ENCODE measurements around the gene FARP1. TPM values are rescaled to one million over a fixed set of nuclear protein-coding genes. Genes with fewer than 3 reads are reported as not detected.

Gene FARP1
- total RNA-seq, 6 experiments from 2014 or later: 44.9 to 104 (median 80.0) TPM

DNA sequence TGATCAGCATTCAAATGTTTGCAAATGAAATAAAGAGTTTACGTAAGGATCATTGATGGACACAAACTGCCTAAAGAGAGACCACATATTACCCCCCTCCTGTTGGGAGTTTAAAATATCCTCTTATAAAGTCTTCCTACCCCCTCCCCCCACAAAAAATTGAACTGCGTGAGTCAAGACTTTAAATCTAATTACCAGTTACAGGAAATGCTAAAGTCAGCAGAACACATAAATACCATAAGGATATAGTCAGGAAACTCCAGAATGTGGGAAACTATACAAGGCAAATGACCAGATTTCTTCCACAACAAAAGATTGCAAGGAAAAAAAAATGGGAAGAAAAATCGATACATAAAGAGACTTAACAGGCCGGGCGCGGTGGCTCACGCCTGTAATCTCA, 44.4 kb upstream of the FARP1 start:
- no peak for TF ChIP-seq POLR2A (IDR thresholded peaks at IDR 0.05)
- TF ChIP-seq, protein P1, sequence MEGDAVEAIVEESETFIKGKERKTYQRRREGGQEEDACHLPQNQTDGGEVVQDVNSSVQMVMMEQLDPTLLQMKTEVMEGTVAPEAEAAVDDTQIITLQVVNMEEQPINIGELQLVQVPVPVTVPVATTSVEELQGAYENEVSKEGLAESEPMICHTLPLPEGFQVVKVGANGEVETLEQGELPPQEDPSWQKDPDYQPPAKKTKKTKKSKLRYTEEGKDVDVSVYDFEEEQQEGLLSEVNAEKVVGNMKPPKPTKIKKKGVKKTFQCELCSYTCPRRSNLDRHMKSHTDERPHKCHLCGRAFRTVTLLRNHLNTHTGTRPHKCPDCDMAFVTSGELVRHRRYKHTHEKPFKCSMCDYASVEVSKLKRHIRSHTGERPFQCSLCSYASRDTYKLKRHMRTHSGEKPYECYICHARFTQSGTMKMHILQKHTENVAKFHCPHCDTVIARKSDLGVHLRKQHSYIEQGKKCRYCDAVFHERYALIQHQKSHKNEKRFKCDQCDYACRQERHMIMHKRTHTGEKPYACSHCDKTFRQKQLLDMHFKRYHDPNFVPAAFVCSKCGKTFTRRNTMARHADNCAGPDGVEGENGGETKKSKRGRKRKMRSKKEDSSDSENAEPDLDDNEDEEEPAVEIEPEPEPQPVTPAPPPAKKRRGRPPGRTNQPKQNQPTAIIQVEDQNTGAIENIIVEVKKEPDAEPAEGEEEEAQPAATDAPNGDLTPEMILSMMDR (IDR thresholded peaks at IDR 0.05): no peak
- H3K4me3 ChIP-seq: no peak overlapping the region
- H3K27me3 ChIP-seq: no peaks in the 10 kb centered on the region
- DNase-seq (no peak), ATAC-seq (no peak)
- 90% methylated on average over 7 of the region's 7 CpGs for WGBS (ENCODE audit: insufficient coverage, low coverage, low lambda C conversion rate, missing lambda C conversion rate)
- H3K36me3 ChIP-seq: no peaks in the 10 kb centered on the region
- no peaks in the 10 kb centered on the region for H3K9me3 ChIP-seq
- H3K27ac ChIP-seq: no peak overlapping the region
- H3K4me1 ChIP-seq: no peaks in the 10 kb centered on the region
- intact Hi-C loops (cut with DNase I): no loop called here

DNA sequence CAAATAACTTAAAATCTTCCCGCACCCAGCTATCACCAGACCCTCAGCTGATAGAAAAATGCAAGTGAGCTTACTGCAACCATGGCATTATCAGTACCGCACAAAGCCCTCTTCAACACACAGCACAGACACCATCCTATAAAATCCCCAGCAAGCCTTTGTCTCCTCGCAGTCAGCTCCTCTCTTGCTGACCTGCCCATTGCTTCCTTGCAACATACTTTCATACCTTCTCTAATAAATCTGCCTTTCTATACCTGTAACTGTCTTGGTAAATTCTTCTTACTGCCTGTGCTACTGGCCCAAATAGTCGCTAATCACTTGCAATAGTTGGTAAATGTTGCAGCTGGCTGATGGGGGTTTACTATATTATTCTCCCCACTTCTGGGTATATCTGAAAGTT, 43.3 kb upstream of the FARP1 start:
- ATAC-seq (no peak), DNase-seq (no peak)
- H3K27me3 ChIP-seq: no peaks in the 10 kb centered on the region
- intact Hi-C loops (cut with DNase I): no loop called here
- WGBS (ENCODE audit: insufficient coverage, low coverage, low lambda C conversion rate, missing lambda C conversion rate): 90% methylated on average over 4 of the region's 4 CpGs
- H3K27ac ChIP-seq: no peak overlapping the region
- H3K9me3 ChIP-seq: no peaks in the 10 kb centered on the region
- no peak for TF ChIP-seq POLR2A (IDR thresholded peaks at IDR 0.05)
- H3K4me1 ChIP-seq: no peaks in the 10 kb centered on the region
- H3K36me3 ChIP-seq: no peaks in the 10 kb centered on the region
- no peak overlapping the region for H3K4me3 ChIP-seq

DNA sequence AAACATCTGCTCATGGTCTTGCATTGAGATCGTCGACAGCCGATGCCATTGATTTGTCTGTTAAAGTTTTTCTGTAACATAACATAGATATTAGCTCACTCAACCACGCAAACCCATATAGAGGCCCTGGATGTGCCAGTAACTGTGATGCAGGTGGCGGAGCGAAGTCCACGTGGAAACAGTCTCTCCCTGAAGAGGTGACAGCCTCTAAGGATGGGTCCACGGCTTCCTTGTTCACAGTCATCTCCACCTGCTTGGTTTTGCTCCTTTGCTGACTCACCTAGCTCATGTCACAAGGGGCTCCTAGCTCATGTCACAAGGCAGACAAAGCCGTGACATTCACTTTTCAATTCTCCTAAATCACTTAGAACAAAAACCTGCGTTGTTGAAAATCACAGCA, 42.4 kb upstream of the FARP1 start:
- H3K9me3 ChIP-seq: no peaks in the 10 kb centered on the region
- ATAC-seq (no peak), DNase-seq (no peak)
- TF ChIP-seq POLR2A (IDR thresholded peaks at IDR 0.05): no peak
- TF ChIP-seq, protein P1 (IDR thresholded peaks at IDR 0.05): no peak
- H3K4me1 ChIP-seq: no peaks in the 10 kb centered on the region
- H3K4me3 ChIP-seq: no peak overlapping the region
- no peaks in the 10 kb centered on the region for H3K36me3 ChIP-seq
- intact Hi-C loops (cut with DNase I): no loop called here
- 91% methylated on average over 6 of the region's 10 CpGs for WGBS (ENCODE audit: insufficient coverage, low coverage, low lambda C conversion rate, missing lambda C conversion rate)
- H3K27me3 ChIP-seq: no peaks in the 10 kb centered on the region
- no peak overlapping the region for H3K27ac ChIP-seq

DNA sequence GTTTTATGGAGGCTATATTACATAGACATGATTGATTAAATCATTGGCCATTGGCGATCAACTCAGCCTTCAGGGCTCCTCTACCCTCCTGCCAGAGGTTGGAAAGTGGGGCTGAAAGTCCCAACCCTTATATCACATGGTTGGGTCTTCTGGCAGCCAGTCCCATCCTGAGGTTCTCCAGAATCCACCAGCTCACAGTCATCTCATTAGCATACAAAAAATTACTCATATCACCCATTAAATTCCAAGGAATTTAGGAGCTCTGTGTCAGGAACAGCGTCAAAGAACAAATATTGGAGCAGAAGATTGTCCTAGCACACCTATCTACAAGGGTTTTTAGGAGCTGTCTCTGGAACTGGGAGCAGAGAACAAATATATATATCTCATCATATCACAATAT, 39.4 kb upstream of the FARP1 start:
- WGBS (ENCODE audit: insufficient coverage, low coverage, low lambda C conversion rate, missing lambda C conversion rate): 90% methylated on average over 2 of the region's 2 CpGs
- H3K27ac ChIP-seq: no peak overlapping the region
- ATAC-seq (no peak), DNase-seq (no peak)
- H3K4me3 ChIP-seq: no peak overlapping the region
- no peaks in the 10 kb centered on the region for H3K36me3 ChIP-seq
- intact Hi-C loops (cut with DNase I): no loop called here
- no peaks in the 10 kb centered on the region for H3K27me3 ChIP-seq
- no peak for TF ChIP-seq POLR2A (IDR thresholded peaks at IDR 0.05)
- TF ChIP-seq, protein P1 (IDR thresholded peaks at IDR 0.05): no peak
- no peaks in the 10 kb centered on the region for H3K4me1 ChIP-seq
- H3K9me3 ChIP-seq: no peaks in the 10 kb centered on the region

DNA sequence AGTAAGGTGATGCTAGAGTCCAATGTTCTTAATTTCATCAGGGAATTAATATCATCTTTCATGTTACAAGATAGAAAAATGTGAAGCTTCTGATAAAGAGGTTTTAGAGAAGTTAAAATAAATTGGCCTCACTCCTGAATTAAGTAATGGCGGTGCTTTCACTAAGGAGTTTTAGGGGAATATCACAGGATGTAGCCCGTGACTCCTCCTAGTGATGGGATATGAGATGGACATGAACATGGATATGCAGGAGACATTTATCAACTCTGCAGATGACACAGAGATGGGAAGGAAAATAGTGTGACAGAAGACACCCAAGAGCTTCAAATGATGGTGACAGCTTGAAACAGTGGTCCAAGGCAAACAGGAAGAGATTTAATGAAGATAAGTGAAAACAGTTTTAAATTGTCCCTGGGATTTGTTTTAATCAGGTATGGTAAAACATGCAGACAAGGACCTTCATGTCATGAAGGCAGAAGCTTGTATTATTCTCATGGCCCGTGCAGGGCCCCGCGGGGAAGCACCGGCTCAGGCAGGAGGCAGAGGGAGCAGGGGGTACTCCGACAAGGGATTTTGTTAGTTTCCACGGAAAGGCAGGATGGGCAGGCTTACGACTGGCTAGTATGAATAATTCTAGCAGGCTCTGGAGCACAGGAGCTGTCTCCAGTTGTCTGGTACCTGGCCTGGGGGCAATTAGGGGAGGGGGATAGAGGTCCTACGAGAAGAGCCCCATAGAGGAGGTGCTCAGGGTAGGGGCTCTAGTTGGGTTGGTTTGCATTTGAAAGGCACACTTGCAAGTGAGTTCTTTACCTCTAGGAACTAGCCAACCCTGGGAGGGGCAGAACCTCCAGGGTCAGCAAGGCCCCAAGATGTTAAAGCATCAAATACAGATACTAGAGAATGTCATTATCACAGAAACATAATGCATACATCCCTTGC, 38.7 kb upstream of the FARP1 start:
- 75% methylated on average over 9 of the region's 10 CpGs for WGBS (ENCODE audit: insufficient coverage, low coverage, low lambda C conversion rate, missing lambda C conversion rate)
- no peak overlapping the region for H3K27ac ChIP-seq
- no peaks in the 10 kb centered on the region for H3K27me3 ChIP-seq
- H3K9me3 ChIP-seq: no peaks in the 10 kb centered on the region
- DNase-seq (no peak), ATAC-seq (peak in 2 of 4 donors; percentile 65 to 69)
- no peaks in the 10 kb centered on the region for H3K4me1 ChIP-seq
- intact Hi-C loops (cut with DNase I): no loop called here
- TF ChIP-seq, protein P1 (IDR thresholded peaks at IDR 0.05): peak in 2 of 4 donors; percentile 11 to 34
- no peak for TF ChIP-seq POLR2A (IDR thresholded peaks at IDR 0.05)
- H3K36me3 ChIP-seq: no peaks in the 10 kb centered on the region
- no peak overlapping the region for H3K4me3 ChIP-seq
